Nephron progenitor cell (in vitro differentiated cells): Measurements from ENCODE around the gene TLR9.
A peak's percentile ranks its signal among the peaks of the same experiment; 100 is the strongest.

Experiments used
- DNase-seq: peaks from one replicate; pipeline ENCODE4 v3.0.0; 2021
- H3K27ac Mint-ChIP-seq: 2 replicates; pipeline ENCODE4 v1.8.0; 2021; ENCODE audit warnings: mild to moderate bottlenecking, moderate library complexity, mixed read lengths
- H3K27me3 Mint-ChIP-seq: 2 replicates; pipeline ENCODE4 v1.8.0; 2021; ENCODE audit warnings: mild to moderate bottlenecking, low read depth, mixed read lengths; ENCODE audit not compliant: poor library complexity
- H3K36me3 Mint-ChIP-seq: 2 replicates; pipeline ENCODE4 v1.8.0; 2021; ENCODE audit warnings: low read depth, mixed read lengths
- H3K4me1 Mint-ChIP-seq: 2 replicates; pipeline ENCODE4 v1.8.0; 2021; ENCODE audit warnings: mixed read lengths
- H3K4me3 Mint-ChIP-seq: 2 replicates; pipeline ENCODE4 v1.8.0; 2021; ENCODE audit warnings: mild to moderate bottlenecking, moderate library complexity, mixed read lengths
- H3K9me3 Mint-ChIP-seq: 2 replicates; pipeline ENCODE4 v1.8.0; 2021; ENCODE audit warnings: mild to moderate bottlenecking, moderate library complexity, mixed read lengths
- CTCF ChIP-seq: fragments of 200-600 bp; sonication (generic); IDR thresholded peaks from 2 replicates; pipeline ENCODE4 v1.5.0; 2021; ENCODE audit warnings: antibody characterized with exemption

The TLR9 gene

GRCh38 chr3:52227117-52227516 lies 1.7 kb upstream of the TLR9 start:
- Mint-ChIP-seq H3K4me1 (peaks cover 18% of the 10 kb centered on the region), H3K27ac (no peak overlapping the region), H3K27me3 (peaks cover 3% of the 10 kb centered on the region), H3K9me3 (no peaks in the 10 kb centered on the region), H3K36me3 (peaks cover 4% of the 10 kb centered on the region), H3K4me3 (no peak overlapping the region)
- DNase-seq, result no peak
- no peak for TF ChIP-seq CTCF

- Mint-ChIP-seq H3K36me3 (peaks cover 4% of the 10 kb centered on the region), H3K27me3 (peaks cover 3% of the 10 kb centered on the region), H3K27ac (peak overlapping the region; percentile 18), H3K4me3 (no peak overlapping the region), H3K9me3 (no peaks in the 10 kb centered on the region), H3K4me1 (peaks cover 18% of the 10 kb centered on the region)
- no peak for DNase-seq
- TF ChIP-seq CTCF, result no peak
These were observed 878 bp upstream of the TLR9 start for GRCh38 chr3:52226229-52226817.

- Mint-ChIP-seq H3K4me1 (peaks cover 32% of the 10 kb centered on the region), H3K27ac (peak overlapping the region; percentile 64), H3K27me3 (peaks cover 3% of the 10 kb centered on the region), H3K36me3 (no peaks in the 10 kb centered on the region), H3K4me3 (no peak overlapping the region), H3K9me3 (no peaks in the 10 kb centered on the region)
- no peak for TF ChIP-seq CTCF
- no peak for DNase-seq
These were observed 1.7 kb downstream of the TLR9 start for GRCh38 chr3:52223449-52224408.

GRCh38 chr3:52222319-52223221 lies 2.9 kb downstream of the TLR9 start:
- peaks cover 39% of the 10 kb centered on the region for H3K4me1 Mint-ChIP-seq
- DNase-seq, result no peak
- H3K27me3 Mint-ChIP-seq, result peaks cover 3% of the 10 kb centered on the region
- H3K27ac Mint-ChIP-seq, result no peak overlapping the region
- no peak overlapping the region for H3K4me3 Mint-ChIP-seq
- H3K9me3 Mint-ChIP-seq, result no peaks in the 10 kb centered on the region
- no peak for TF ChIP-seq CTCF
- H3K36me3 Mint-ChIP-seq, result no peaks in the 10 kb centered on the region

- Mint-ChIP-seq H3K9me3 (no peaks in the 10 kb centered on the region), H3K4me1 (peaks cover 45% of the 10 kb centered on the region), H3K36me3 (peaks cover 2% of the 10 kb centered on the region), H3K27ac (no peak overlapping the region), H3K27me3 (peaks cover 3% of the 10 kb centered on the region), H3K4me3 (no peak overlapping the region)
- TF ChIP-seq CTCF, result no peak
- DNase-seq, result no peak
These were observed 3.7 kb downstream of the TLR9 start for GRCh38 chr3:52221563-52222318.
